Stimulated activated CD4-positive, alpha-beta T cell treated with anti-CD3 and anti-CD28 coated beads, Interleukin-1b, Interleukin-23, amount 100 ng/mL, for 4 hours (primary cell): ENCODE data around the gene DGKB.

ENCODE experiments used
- DNase-seq, 2 donors: peaks; one replicate each; pipeline ENCODE4 v3.0.0-alpha.2; 2020; ENCODE audit warnings: low read depth in 2 of 2

DGKB gene

GRCh38 chr7:14457568-14458453, 444.7 kb downstream of the DGKB start:
- DNase-seq, result peak in 1 of 2 donors; percentile 12

DNA sequence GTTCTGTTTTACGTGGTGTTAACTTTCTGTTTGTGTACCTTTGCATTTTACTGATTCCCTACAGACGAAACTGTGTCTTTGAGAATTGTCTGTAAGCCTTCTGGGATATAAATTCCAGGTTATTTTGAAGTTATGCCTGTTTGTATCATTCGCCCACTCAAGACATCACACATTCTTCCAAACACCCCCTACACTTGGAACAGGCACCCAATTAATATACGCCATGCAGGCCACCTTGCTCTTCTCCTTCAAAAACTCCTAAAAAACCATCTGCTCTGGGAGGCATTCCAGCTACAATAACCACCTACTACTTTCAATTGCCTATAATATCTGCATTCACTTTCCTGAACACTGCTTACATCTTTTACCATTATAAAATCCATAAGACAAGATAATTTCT, 453.3 kb downstream of the DGKB start:
- DNase-seq, result no peak

GRCh38 chr7:14446829-14447228, 455.7 kb downstream of the DGKB start:
- no peak for DNase-seq

- DNase-seq, result no peak
Observed at GRCh38 chr7:14446219-14446618, 456.3 kb downstream of the DGKB start.

DNA sequence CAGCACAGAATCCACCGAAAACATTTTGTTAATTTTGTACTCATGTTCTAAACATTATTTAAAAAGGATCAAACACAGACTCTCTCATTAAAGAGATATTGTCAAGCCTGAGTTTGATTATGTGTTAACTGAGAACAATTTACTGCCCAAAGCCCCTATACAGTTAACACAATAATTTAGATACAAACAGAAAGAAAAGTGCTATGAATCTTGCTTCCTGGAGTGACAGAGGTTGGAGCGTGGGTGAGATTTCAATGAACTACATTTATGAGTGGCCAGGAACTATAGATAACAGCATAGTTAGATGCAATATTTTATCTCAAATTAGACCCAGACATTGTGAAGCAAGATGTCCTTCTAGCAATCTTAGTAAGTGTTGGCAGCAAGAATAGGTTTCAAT, 464.2 kb downstream of the DGKB start:
- DNase-seq, result no peak

DNA sequence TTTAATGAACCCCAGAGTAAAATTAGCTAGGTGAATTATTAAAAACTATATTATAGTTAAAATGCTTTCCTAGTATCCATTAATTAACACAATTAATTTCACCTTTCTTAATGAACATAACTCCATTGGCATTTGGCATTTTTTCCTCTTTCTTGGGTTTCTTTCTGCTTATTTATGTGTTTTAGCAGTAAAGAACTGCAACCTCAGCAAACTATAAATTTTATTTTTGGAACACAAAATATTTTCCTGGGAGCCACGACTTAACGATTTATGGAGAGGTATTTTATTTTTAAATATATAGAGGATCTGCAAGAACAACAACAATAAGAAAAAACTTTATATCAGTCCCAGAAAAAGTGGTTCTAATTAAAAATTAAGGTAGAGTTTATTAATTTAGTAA, 465.7 kb downstream of the DGKB start:
- DNase-seq, result no peak

GRCh38 chr7:14432924-14433323, 469.6 kb downstream of the DGKB start:
- no peak for DNase-seq

DNA sequence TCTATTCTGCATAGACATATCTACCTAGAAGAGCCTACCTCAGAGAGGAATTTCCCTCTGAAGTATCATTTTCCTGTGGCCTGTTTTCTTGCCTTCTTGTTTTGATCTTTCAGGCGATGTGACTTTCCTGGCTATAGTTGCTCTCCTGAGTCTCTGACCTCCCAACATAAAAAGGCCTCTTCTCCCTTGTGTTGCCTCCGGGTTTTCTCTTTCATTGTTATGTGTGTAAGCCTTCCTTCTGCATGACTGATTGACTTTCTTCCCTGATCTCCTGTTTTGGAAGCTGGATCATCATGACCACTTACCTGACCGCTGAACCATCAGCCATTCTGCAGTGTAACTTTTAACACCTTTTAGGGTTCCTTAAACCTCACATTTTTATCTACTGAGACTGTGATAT, 471.6 kb downstream of the DGKB start:
- DNase-seq, result no peak

GRCh38 chr7:14425559-14425958, 477.0 kb downstream of the DGKB start:
- no peak for DNase-seq

DNA sequence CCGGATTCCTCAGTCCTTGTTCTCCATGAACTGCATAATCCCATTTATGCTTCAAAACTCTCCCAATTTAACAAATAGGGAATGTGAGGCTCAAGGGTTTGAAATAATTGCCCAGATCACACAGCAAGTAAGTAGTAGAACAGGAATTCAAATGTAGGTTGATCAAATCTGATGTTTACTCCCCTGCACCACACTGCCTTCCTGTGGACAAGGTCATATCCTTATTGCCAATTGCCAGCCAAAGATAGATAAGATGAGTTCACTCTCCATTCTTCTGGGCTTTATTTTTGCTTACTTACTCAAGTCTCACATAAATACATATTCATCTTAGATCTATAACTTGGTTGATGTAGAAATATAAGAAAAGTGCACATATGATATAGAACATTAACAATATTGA, 477.9 kb downstream of the DGKB start:
- DNase-seq, result no peak

DNA sequence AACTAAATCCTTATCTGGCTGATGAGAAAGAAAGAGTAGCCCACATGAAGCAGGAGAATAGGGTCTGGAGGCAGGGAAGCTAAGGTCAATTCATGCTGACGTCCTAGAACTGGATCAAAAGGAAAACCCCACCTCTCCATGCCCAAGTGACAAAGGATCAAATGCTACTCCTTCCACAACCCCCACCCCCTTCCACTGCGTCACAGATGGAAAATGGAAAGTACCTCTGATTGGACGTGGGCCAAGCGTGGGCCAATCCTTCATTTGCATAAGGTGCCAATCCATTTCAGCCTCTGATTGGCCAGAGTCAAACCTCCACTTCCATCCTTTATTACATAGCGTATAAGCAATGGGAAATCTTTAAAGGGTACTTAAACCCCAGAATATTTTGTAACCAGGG, 481.8 kb downstream of the DGKB start:
- DNase-seq, result no peak

DNA sequence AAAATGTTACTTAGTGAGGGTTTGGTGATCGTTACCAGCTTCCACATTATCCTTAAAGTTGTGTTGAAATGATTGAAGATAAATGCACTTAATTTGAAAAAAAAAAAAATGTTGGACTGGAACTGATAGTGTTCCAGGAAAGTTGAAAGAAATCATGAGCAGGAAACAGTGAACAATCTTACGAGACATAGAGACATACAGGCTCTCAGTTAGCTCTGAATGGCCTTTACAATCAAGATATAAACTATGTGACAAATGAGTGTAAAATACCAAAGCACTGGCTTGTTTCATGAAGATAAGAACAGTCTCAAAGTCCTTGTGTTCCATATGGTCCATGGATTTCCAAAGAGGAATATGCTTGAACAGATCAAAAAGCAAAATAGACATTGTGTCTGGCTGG, 483.0 kb downstream of the DGKB start:
- no peak for DNase-seq

DNA sequence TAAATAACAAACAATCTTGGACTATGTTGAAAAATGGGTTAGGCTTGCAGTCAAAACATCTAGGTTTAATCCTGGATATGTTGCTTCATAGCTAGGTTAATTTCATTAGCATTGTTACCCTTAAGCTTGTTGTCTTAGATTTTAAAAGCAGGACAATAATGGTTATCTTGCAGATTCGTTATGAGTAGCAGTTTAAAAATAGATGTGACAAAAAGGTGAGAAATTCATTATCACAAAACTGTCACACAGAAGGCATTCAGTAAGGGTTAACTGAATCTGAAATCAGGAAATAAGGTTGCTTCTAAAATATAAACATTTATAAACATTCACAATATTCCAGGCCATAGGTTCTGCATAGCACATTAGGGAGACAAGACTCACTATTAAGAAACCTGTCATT, 483.9 kb downstream of the DGKB start:
- no peak for DNase-seq

GRCh38 chr7:14414274-14414986, 488.1 kb downstream of the DGKB start:
- DNase-seq, result no peak

GRCh38 chr7:14407246-14408015, 495.1 kb downstream of the DGKB start:
- no peak for DNase-seq

DNA sequence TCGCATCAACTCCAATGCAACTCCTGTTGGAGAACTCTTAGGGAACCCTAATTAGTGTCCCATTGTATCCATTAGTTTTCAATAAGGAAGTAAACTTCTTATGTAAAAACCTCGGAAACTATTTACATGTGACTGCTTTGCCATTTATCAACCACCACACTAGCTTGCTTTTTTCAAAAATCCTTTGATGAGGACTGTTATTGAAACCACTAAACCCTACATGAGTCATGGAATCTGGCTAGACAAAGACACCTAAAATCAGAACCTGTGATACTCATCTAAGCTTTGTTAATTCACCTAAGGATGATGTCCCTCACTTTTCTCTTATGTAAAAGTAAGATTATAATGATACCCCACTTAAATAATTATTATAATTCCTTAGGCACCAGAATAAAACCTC, 499.0 kb downstream of the DGKB start:
- no peak for DNase-seq

DNA sequence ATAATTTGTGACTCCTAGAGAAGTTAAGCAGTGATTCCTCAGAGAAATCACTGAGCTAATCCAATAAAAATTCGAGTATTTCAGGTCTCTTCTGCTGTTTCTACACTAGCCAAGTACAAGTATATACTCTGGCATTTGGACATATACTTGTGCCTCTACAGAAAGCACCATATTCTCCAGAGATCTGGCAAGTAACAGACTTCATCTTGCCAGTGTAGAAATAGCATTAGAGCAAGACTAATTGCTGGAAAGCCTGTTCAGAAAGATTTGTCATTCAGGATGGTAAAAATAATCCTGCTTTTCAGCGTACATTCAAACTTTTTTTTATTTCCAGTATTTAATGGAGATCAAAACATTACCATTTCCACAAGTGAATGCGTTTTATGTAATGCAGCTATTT, 502.3 kb downstream of the DGKB start:
- no peak for DNase-seq

GRCh38 chr7:14398526-14398925, 504.0 kb downstream of the DGKB start:
- DNase-seq, result no peak

- no peak for DNase-seq
Observed at GRCh38 chr7:14395860-14396259, 506.7 kb downstream of the DGKB start.

- no peak for DNase-seq
Observed at GRCh38 chr7:14394786-14395185, 507.8 kb downstream of the DGKB start.

- no peak for DNase-seq
Observed at GRCh38 chr7:14389595-14389994, 513.0 kb downstream of the DGKB start.

GRCh38 chr7:14389181-14389591, 513.4 kb downstream of the DGKB start:
- no peak for DNase-seq
